Prostate gland (tissue), 2 donors: ENCODE results near the gene PRICKLE2. TPM values are rescaled to one million over a fixed set of nuclear protein-coding genes. Genes with fewer than 3 reads are reported as not detected.

Experiments
- DNase-seq: peaks from one replicate; pipeline ENCODE4 v3.0.0-alpha.2; 2019; ENCODE audit warnings: low spot score
- H3K27ac ChIP-seq, 2 donors: fragments of 200-600 bp; sonication (generic); 2 replicates each; pipeline ENCODE4 v1.5.1; 2017 to 2019
- H3K27me3 ChIP-seq: fragments of 200-600 bp; sonication (generic); replicated peaks from 2 replicates; pipeline ENCODE4 v1.5.1; 2019; ENCODE audit not compliant: insufficient read depth
- H3K36me3 ChIP-seq, 2 donors: fragments of 200-600 bp; sonication (generic); 1 replicate in 1 of 2; 2 replicates in 1 of 2; pipeline versions ENCODE4 v1.5.1 to v1.8.1; 2017 to 2019
- H3K4me1 ChIP-seq: fragments of 200-600 bp; sonication (generic); replicated peaks from 2 replicates; pipeline ENCODE4 v1.5.1; 2019
- H3K4me3 ChIP-seq, 2 donors: fragments of 200-600 bp; sonication (generic); 2 replicates each; pipeline ENCODE4 v1.5.1; 2017 to 2019
- H3K9me3 ChIP-seq: fragments of 200-600 bp; sonication (generic); 2 replicates; pipeline ENCODE4 v1.5.1; 2017
- CTCF ChIP-seq, 4 experiments: fragments of 200-600 bp in 2 of 4; fragments of 450-650 bp in 2 of 4; sonication (generic) in 2 of 4; IDR thresholded peaks; 1 replicate in 3 of 4; 2 replicates in 1 of 4; pipeline ENCODE4 v1.5.1; 2016 to 2019; ENCODE audit warnings: antibody characterized with exemption in 4 of 4, mild to moderate bottlenecking in 2 of 4, moderate library complexity in 2 of 4
- POLR2A ChIP-seq: fragments of 450-650 bp; IDR thresholded peaks from one replicate; pipeline ENCODE4 v1.6.1; 2016; ENCODE audit warnings: antibody characterized with exemption, mild to moderate bottlenecking
- POLR2AphosphoS5 ChIP-seq: sonication (generic); formaldehyde crosslinking; IDR thresholded peaks from one replicate; pipeline ENCODE4 v1.6.1; 2017; ENCODE audit warnings: antibody characterized with exemption
- WGBS: methylation state at CpG from one replicate; pipeline ENCODE4 v1.1.5; 2018; 5-methylcytosine and 5-hydroxymethylcytosine counted together
- intact Hi-C: fragments of 100-400 bp; cut with DNase I; formaldehyde crosslinking; loops from one replicate; pipeline ENCODE4 v1.14.2; 2022
- total RNA-seq, 2 donors: library from RNA; depleted of rRNA; stranded (reverse); fragments of >200 nt; gene quantifications; one replicate each; pipeline ENCODE4 v1.1.0, GENCODE V29; 2016

The PRICKLE2 gene
- total RNA-seq, 2 donors from 2014 or later = 11.9 to 21.0 TPM

- no peaks in the 10 kb centered on the region for H3K4me1 ChIP-seq
- TF ChIP-seq POLR2A (no peak), POLR2AphosphoS5 (no peak), CTCF (IDR thresholded peaks at IDR 0.05) (no peak)
- no peak for DNase-seq
- no peaks in the 10 kb centered on the region for H3K27me3 ChIP-seq
- WGBS = 37% methylated on average over 10 of the region's 10 CpGs
- no peak overlapping the region for H3K4me3 ChIP-seq
- no peaks in the 10 kb centered on the region for H3K9me3 ChIP-seq
- H3K27ac ChIP-seq = no peak overlapping the region
- no peaks in the 10 kb centered on the region for H3K36me3 ChIP-seq
- intact Hi-C loops = no loop called here
Observed at GRCh38 chr3:64067506-64068346, 157.5 kb downstream of the PRICKLE2 start.

GRCh38 chr3:64064804-64065203 is 160.5 kb downstream of the PRICKLE2 start:
- Histone ChIP-seq H3K36me3 (no peaks in the 10 kb centered on the region), H3K4me3 (no peak overlapping the region), H3K9me3 (no peaks in the 10 kb centered on the region), H3K27me3 (no peaks in the 10 kb centered on the region), H3K4me1 (no peaks in the 10 kb centered on the region), H3K27ac (no peak overlapping the region)
- intact Hi-C loops = no loop called here
- no peak for TF ChIP-seq POLR2A
- TF ChIP-seq CTCF (IDR thresholded peaks at IDR 0.05) = no peak
- no peak for TF ChIP-seq POLR2AphosphoS5
- no peak for DNase-seq
- 96% methylated on average over 2 of the region's 2 CpGs for WGBS

GRCh38 chr3:64063983-64064438 is 161.3 kb downstream of the PRICKLE2 start:
- DNase-seq = no peak
- no peaks in the 10 kb centered on the region for H3K9me3 ChIP-seq
- intact Hi-C loops = no loop called here
- TF ChIP-seq CTCF (IDR thresholded peaks at IDR 0.05) (no peak), POLR2AphosphoS5 (no peak), POLR2A (no peak)
- H3K4me1 ChIP-seq = no peaks in the 10 kb centered on the region
- H3K27me3 ChIP-seq = no peaks in the 10 kb centered on the region
- H3K27ac ChIP-seq = no peak overlapping the region
- 71% methylated on average over 2 of the region's 2 CpGs for WGBS
- H3K36me3 ChIP-seq = no peaks in the 10 kb centered on the region
- H3K4me3 ChIP-seq = no peak overlapping the region

GRCh38 chr3:64063207-64063982 is 161.9 kb downstream of the PRICKLE2 start:
- TF ChIP-seq CTCF (IDR thresholded peaks at IDR 0.05) (no peak), POLR2AphosphoS5 (no peak), POLR2A (no peak)
- no peak for DNase-seq
- intact Hi-C loops = no loop called here

More at GRCh38 chr3:64063207-64063982, 161.9 kb downstream of the PRICKLE2 start:
- H3K27ac ChIP-seq = no peak overlapping the region
- no peaks in the 10 kb centered on the region for H3K4me1 ChIP-seq
- H3K9me3 ChIP-seq = no peaks in the 10 kb centered on the region
- H3K36me3 ChIP-seq = no peaks in the 10 kb centered on the region
- no peak overlapping the region for H3K4me3 ChIP-seq
- 61% methylated on average over 5 of the region's 5 CpGs for WGBS
- H3K27me3 ChIP-seq = no peaks in the 10 kb centered on the region
